ENCODE results near the gene CBX7. TPM values are rescaled to one million over a fixed set of nuclear protein-coding genes. Genes with fewer than 3 reads are reported as not detected.

CBX7 gene
- total and polyA plus RNA-seq, 2 of the 8 experiments (the other 6 are each of a cell fraction or from before 2014, with no cell fraction given) = 6.9 to 8.7 TPM

DNA sequence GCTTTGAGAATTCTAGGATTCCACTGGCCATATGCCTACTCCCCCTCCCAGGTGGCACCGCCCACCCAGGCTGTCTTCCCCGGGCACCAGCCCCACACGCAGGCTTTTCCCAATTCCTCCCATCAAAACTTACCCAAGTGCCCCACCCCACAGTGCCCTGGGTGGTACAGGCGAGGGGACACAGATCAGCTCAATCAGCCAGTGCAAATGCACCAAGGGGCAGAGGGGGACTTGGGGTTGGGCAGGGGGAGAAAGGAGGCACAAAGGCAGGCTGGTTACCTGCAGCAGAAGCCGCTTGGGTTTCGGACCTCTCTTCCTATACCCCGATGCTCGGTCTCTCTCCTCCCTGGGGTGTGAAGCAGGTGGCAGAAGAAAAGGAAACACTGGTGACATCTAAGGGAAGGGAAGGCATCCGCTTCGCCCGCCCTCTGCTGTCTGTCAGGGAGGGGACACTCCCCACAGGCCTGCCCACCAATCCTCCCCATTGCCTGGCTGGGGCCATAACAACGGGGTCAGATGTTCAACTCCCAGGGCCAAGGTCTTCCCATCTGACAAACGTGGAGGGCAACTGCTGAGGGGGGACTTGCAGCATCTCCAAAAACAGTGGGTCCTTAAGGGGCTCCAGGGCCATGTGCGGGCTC lies 14.0 kb downstream of the CBX7 start (continued):
- no peak for TF ChIP-seq EP300 (IDR thresholded peaks at IDR 0.05; ENCODE audit: borderline replicate concordance in 1 of 2, low read depth in 2 of 2, low read length in 2 of 2)
- TF ChIP-seq KDM1A (IDR thresholded peaks at IDR 0.05; ENCODE audit: borderline replicate concordance, low read length) = no peak
- TF ChIP-seq RFX5 (IDR thresholded peaks at IDR 0.05; ENCODE audit: borderline replicate concordance, low read depth, low read length) = no peak
- TF ChIP-seq CHD1 (IDR thresholded peaks at IDR 0.05; ENCODE audit: low read depth, low read length) = no peak
- no peak for TF ChIP-seq RXRA (IDR thresholded peaks at IDR 0.05; ENCODE audit: insufficient read depth, low read depth, low read length)
- no peak for TF ChIP-seq CBX5 (IDR thresholded peaks at IDR 0.05; ENCODE audit: low read depth, low read length)
- TF ChIP-seq TAF7 (optimal IDR thresholded peaks at IDR 0.05; ENCODE audit: borderline replicate concordance, low read depth, low read length) = no peak
- no peak for TF ChIP-seq HDAC6 (IDR thresholded peaks at IDR 0.05; ENCODE audit: low read depth, low read length)
